HCT116 (cell line): ENCODE results near the gene SARM1.

ENCODE experiments used
- ATF3 ChIP-seq: IDR thresholded peaks from 2 replicates; pipeline ENCODE4 v1.6.1; 2012
- CEBPB ChIP-seq: IDR thresholded peaks from 2 replicates; pipeline ENCODE4 v1.6.1; 2012; ENCODE audit warnings: low read depth
- CTCF ChIP-seq, 3 experiments: fragments of 200-600 bp in 1 of 3; sonication (generic) in 1 of 3; IDR thresholded peaks in 2 of 3; conservative IDR thresholded peaks in 1 of 3; 2 replicates each; pipeline ENCODE4 v1.5.1; 2012 to 2017; ENCODE audit warnings: low read depth in 2 of 3, low read length in 2 of 3, antibody characterized with exemption in 1 of 3, borderline replicate concordance in 1 of 3, control low read depth in 1 of 3, mild to moderate bottlenecking in 1 of 3, mixed read lengths in 1 of 3, mixed run types in 1 of 3, moderate library complexity in 1 of 3; ENCODE audit not compliant: insufficient read depth in 1 of 3
- EGR1 ChIP-seq: IDR thresholded peaks from 2 replicates; pipeline ENCODE4 v1.6.1; 2012; ENCODE audit warnings: low read depth
- EZH2 ChIP-seq: fragments of 200-600 bp; sonication (generic); IDR thresholded peaks from 2 replicates; pipeline ENCODE4 v1.6.1; 2017; ENCODE audit warnings: antibody characterized with exemption, mixed run types
- EZH2phosphoT487 ChIP-seq: fragments of 200-600 bp; IDR thresholded peaks from 2 replicates; pipeline ENCODE4 v1.6.1; 2018; ENCODE audit warnings: antibody characterized with exemption, borderline replicate concordance
- MAX ChIP-seq: IDR thresholded peaks from 2 replicates; pipeline ENCODE4 v1.6.1; 2012
- POLR2A ChIP-seq: IDR thresholded peaks from 2 replicates; pipeline ENCODE4 v1.7.0; 2011; ENCODE audit warnings: borderline replicate concordance; ENCODE audit not compliant: insufficient read depth, insufficient read length; ENCODE audit errors: extremely low read depth
- POLR2AphosphoS5 ChIP-seq: IDR thresholded peaks from 2 replicates; pipeline ENCODE4 v1.6.1; 2011; ENCODE audit warnings: mild to moderate bottlenecking, low read depth, low read length, moderate library complexity
- SIN3A ChIP-seq: IDR thresholded peaks from 2 replicates; pipeline ENCODE4 v1.6.1; 2012; ENCODE audit warnings: low read depth
- ZBTB33 ChIP-seq: IDR thresholded peaks from 2 replicates; pipeline ENCODE4 v1.6.1; 2011; ENCODE audit warnings: mild to moderate bottlenecking, low read length, moderate library complexity; ENCODE audit not compliant: insufficient replicate concordance; ENCODE audit errors: extremely low read depth
- ZFX ChIP-seq: fragments of 450-650 bp; IDR thresholded peaks from 2 replicates; pipeline ENCODE4 v1.6.1; 2017
- ZNF274 ChIP-seq: fragments of 200-500 bp; sonication (Bioruptor generic); IDR thresholded peaks from 2 replicates; pipeline ENCODE4 v1.6.1; 2014; ENCODE audit warnings: mild to moderate bottlenecking, low read depth, low read length, inconsistent platforms

- TF ChIP-seq POLR2AphosphoS5 (no peak), EZH2phosphoT487 (no peak), ZNF274 (no peak), EGR1 (no peak), CTCF (IDR thresholded peaks at IDR 0.05 in 2 of 3, conservative IDR thresholded peaks at IDR 0.05 in 1 of 3; ENCODE audit: borderline replicate concordance in 1 of 3, insufficient read depth in 1 of 3, low read depth in 2 of 3, low read length in 2 of 3) (no peak), EZH2 (no peak), POLR2A (no peak), ZBTB33 (no peak), CEBPB (no peak), ATF3 (no peak), ZFX (no peak), MAX (no peak), SIN3A (no peak)
Observed at GRCh38 chr17:28368915-28369683, 2.4 kb upstream of the SARM1 start.
